HepG2 (cell line): ENCODE results near the gene AGAP1. TPM values are rescaled to one million over a fixed set of nuclear protein-coding genes. Genes with fewer than 3 reads are reported as not detected.

ENCODE experiments used
- AGO1 ChIP-seq: fragments of 200-400 bp; formaldehyde crosslinking; IDR thresholded peaks from 2 replicates; pipeline ENCODE4 v1.6.1; 2017; ENCODE audit warnings: mild to moderate bottlenecking, low read depth, low read length, moderate library complexity; ENCODE audit not compliant: poor library complexity, severe bottlenecking
- ARNTL ChIP-seq: sonication (generic); formaldehyde crosslinking; IDR thresholded peaks from 2 replicates; pipeline ENCODE4 v1.4.0; 2020; ENCODE audit warnings: mild to moderate bottlenecking, missing genetic modification reagents
- FOXA1 ChIP-seq, 2 experiments: fragments of 450-650 bp in 1 of 2; sonication (generic) in 1 of 2; formaldehyde crosslinking in 1 of 2; IDR thresholded peaks; 2 replicates each; pipeline versions ENCODE4 v1.4.0 to v1.6.1; 2016 to 2020; ENCODE audit warnings: missing genetic modification reagents in 1 of 2
- HNRNPH1 ChIP-seq: fragments of 200-400 bp; formaldehyde crosslinking; optimal IDR thresholded peaks from 2 replicates; pipeline ENCODE3; 2017; ENCODE audit warnings: mild to moderate bottlenecking, low read depth, low read length
- HNRNPLL ChIP-seq: fragments of 200-400 bp; formaldehyde crosslinking; IDR thresholded peaks from 2 replicates; pipeline ENCODE4 v1.6.1; 2017; ENCODE audit warnings: mild to moderate bottlenecking, low read depth, low read length; ENCODE audit not compliant: poor library complexity, severe bottlenecking
- MIXL1 ChIP-seq: IDR thresholded peaks from 2 replicates; pipeline ENCODE4 v1.6.1; 2016
- PHF5A ChIP-seq: IDR thresholded peaks from one replicate; pipeline ENCODE4 v1.6.1; 2018; ENCODE audit warnings: low read depth, missing genetic modification reagents; ENCODE audit not compliant: unreplicated experiment
- RBFOX2 ChIP-seq: fragments of 200-400 bp; formaldehyde crosslinking; IDR thresholded peaks from 2 replicates; pipeline ENCODE4 v1.6.1; 2017; ENCODE audit warnings: low read depth, mild to moderate bottlenecking, low read length
- SNAPC2 ChIP-seq: sonication (generic); formaldehyde crosslinking; IDR thresholded peaks from 2 replicates; pipeline ENCODE4 v1.8.1; 2022; ENCODE audit warnings: mild to moderate bottlenecking, missing genetic modification reagents
- TBP ChIP-seq: sonication (generic); formaldehyde crosslinking; IDR thresholded peaks from 2 replicates; pipeline ENCODE4 v1.5.0; 2020; ENCODE audit warnings: missing genetic modification reagents
- ZBTB1 ChIP-seq: sonication (generic); formaldehyde crosslinking; IDR thresholded peaks from 2 replicates; pipeline ENCODE4 v1.4.0; 2020; ENCODE audit warnings: missing genetic modification reagents, borderline replicate concordance
- ZNF17 ChIP-seq: sonication (generic); formaldehyde crosslinking; IDR thresholded peaks from 2 replicates; pipeline ENCODE4 v1.5.0; 2020; ENCODE audit warnings: mild to moderate bottlenecking, missing genetic modification reagents
- ZNF234 ChIP-seq: sonication (generic); formaldehyde crosslinking; conservative IDR thresholded peaks from 2 replicates; pipeline ENCODE4 v1.5.1; 2020; ENCODE audit warnings: mild to moderate bottlenecking, missing genetic modification reagents
- ZNF274 ChIP-seq: sonication (generic); formaldehyde crosslinking; IDR thresholded peaks from 2 replicates; pipeline ENCODE4 v1.5.1; 2020; ENCODE audit warnings: mild to moderate bottlenecking, missing genetic modification reagents
- ZNF296 ChIP-seq: sonication (generic); formaldehyde crosslinking; conservative IDR thresholded peaks from 2 replicates; pipeline ENCODE4 v1.5.0; 2020; ENCODE audit warnings: mild to moderate bottlenecking, missing genetic modification reagents
- ZNF331 ChIP-seq: sonication (generic); formaldehyde crosslinking; IDR thresholded peaks from 2 replicates; pipeline ENCODE4 v1.4.0; 2020; ENCODE audit warnings: missing genetic modification reagents
- ZNF446 ChIP-seq: sonication (generic); formaldehyde crosslinking; IDR thresholded peaks from 2 replicates; pipeline ENCODE4 v1.5.0; 2020; ENCODE audit warnings: mild to moderate bottlenecking, missing genetic modification reagents
- ZNF484 ChIP-seq: sonication (generic); formaldehyde crosslinking; IDR thresholded peaks from 2 replicates; pipeline ENCODE4 v1.5.1; 2020; ENCODE audit warnings: mild to moderate bottlenecking, low read depth, missing genetic modification reagents, borderline replicate concordance
- ZNF720 ChIP-seq: sonication (generic); formaldehyde crosslinking; IDR thresholded peaks from 2 replicates; pipeline ENCODE4 v1.4.0; 2020; ENCODE audit warnings: missing genetic modification reagents
- ZNF781 ChIP-seq: sonication (generic); formaldehyde crosslinking; IDR thresholded peaks from 2 replicates; pipeline ENCODE4 v1.5.1; 2020; ENCODE audit warnings: borderline replicate concordance, mild to moderate bottlenecking, missing genetic modification reagents; ENCODE audit errors: not compliant biosample characterization
- ZSCAN31 ChIP-seq: sonication (generic); formaldehyde crosslinking; IDR thresholded peaks from 2 replicates; pipeline ENCODE4 v1.5.0; 2020; ENCODE audit warnings: low read depth, mild to moderate bottlenecking, missing genetic modification reagents
- polyA plus RNA-seq, 8 experiments: library from polyadenylated mRNA; depleted of rRNA in 3 of 8; stranded (reverse) in 7 of 8; unstranded in 1 of 8; fragments of >200 nt; fragmentation: Illumina TruSeq in 4 of 8; extraction: Trizol in 4 of 8; gene quantifications; 2 replicates each; pipeline versions ENCODE4 v1.2.1 to v1.2.3, GENCODE V29; 2011 to 2016; ENCODE audit warnings: low read depth in 4 of 8, missing spikeins in 1 of 8, mixed read lengths in 1 of 8; ENCODE audit not compliant: insufficient read depth in 1 of 8
- total RNA-seq, 5 experiments: library from RNA; depleted of rRNA; stranded (reverse); fragments of >200 nt; fragmentation: Illumina TruSeq; extraction: Trizol; gene quantifications; 2 replicates each; pipeline ENCODE4 v1.2.3, GENCODE V29; 2016; ENCODE audit warnings: low read depth in 1 of 5
- TF ChIP-seq, protein P1 (sequence below): sonication (generic); formaldehyde crosslinking; IDR thresholded peaks from 2 replicates; pipeline ENCODE4 v1.8.1; 2023; ENCODE audit warnings: missing genetic modification reagents, mild to moderate bottlenecking, borderline replicate concordance
- TF ChIP-seq, protein P2 (sequence below): sonication (generic); formaldehyde crosslinking; IDR thresholded peaks from 2 replicates; pipeline ENCODE4 v1.5.1; 2020; ENCODE audit warnings: mild to moderate bottlenecking, missing genetic modification reagents, moderate library complexity
- TF ChIP-seq, protein P3 (sequence below): sonication (generic); formaldehyde crosslinking; IDR thresholded peaks from 2 replicates; pipeline ENCODE4 v1.5.0; 2020; ENCODE audit warnings: missing genetic modification reagents
- TF ChIP-seq, protein P4 (sequence below): IDR thresholded peaks from 2 replicates; pipeline ENCODE4 v1.6.1; 2016; ENCODE audit warnings: mild to moderate bottlenecking

Gene AGAP1
- total and polyA plus RNA-seq, 2 of the 13 experiments (the other 11 are each of a cell fraction or from before 2014, with no cell fraction given), result 21.2 to 32.7 TPM

DNA sequence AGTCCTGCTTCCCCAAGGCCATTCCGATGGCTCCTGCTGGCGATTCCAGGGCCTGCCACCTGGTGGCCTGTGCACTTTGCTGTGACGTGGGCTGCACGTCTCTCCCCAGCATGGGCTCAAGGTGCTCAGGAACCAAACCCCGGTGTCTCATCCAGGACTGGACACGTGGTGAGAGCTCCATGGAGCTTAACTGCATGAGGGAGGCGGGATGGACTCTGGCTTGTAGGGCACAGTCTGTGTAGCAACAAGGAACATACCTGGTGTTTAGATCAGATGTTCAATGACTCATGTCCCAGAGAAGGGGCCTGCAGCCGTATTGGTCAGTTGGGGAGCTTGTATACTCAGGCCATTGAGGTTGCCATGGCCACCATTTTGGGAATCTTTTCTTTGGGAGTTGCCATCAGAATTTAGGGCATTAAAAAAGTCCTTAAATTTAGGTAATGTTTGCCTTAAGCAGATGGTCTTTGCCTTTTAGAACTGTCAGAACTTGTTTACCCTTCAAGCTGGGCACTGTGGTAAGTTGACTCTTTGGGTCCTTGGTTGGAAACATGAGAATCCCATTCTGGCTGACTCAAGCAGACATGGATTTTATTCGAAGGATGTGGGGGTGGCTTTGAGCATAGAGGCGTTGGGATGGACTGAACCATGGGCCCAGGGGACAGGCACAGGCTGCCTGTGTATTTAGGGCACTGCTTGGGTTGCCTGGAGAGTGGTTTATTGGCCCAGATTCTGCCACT is 21.0 kb downstream of the AGAP1 start (continued):
- peak; percentile 54 for TF ChIP-seq ZNF781 (CRISPR knock-in tag)
- no peak for TF ChIP-seq ZNF234 (CRISPR knock-in tag)
- TF ChIP-seq HNRNPLL, result peak; percentile 27
- TF ChIP-seq HNRNPH1, result no peak
- TF ChIP-seq SNAPC2, result no peak
- TF ChIP-seq ARNTL, result peak; percentile 98
- no peak for TF ChIP-seq RBFOX2
- peak; percentile 86; the same call in 1 of the 2 replicates for TF ChIP-seq ZSCAN31 (CRISPR knock-in tag)
- TF ChIP-seq ZNF296 (CRISPR knock-in tag), result no peak
- TF ChIP-seq, protein P1, sequence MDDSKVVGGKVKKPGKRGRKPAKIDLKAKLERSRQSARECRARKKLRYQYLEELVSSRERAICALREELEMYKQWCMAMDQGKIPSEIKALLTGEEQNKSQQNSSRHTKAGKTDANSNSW (CRISPR knock-in tag), result no peak; the same call in 1 of the 2 replicates
- TF ChIP-seq ZNF274, result 0 out of 2 replicates have a peak, but pooled peaks have one; percentile 78
- no peak for TF ChIP-seq TBP (CRISPR knock-in tag)
- TF ChIP-seq AGO1, result no peak
- no peak for TF ChIP-seq ZNF720 (CRISPR knock-in tag)
- TF ChIP-seq ZNF17, result no peak
- TF ChIP-seq, protein P2, sequence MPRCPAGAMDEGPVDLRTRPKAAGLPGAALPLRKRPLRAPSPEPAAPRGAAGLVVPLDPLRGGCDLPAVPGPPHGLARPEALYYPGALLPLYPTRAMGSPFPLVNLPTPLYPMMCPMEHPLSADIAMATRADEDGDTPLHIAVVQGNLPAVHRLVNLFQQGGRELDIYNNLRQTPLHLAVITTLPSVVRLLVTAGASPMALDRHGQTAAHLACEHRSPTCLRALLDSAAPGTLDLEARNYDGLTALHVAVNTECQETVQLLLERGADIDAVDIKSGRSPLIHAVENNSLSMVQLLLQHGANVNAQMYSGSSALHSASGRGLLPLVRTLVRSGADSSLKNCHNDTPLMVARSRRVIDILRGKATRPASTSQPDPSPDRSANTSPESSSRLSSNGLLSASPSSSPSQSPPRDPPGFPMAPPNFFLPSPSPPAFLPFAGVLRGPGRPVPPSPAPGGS (CRISPR knock-in tag), result peak; percentile 84; the same call in 1 of the 2 replicates
- peak; percentile 96 for TF ChIP-seq PHF5A (CRISPR knock-in tag)
- no peak for TF ChIP-seq ZNF484 (CRISPR knock-in tag)
- TF ChIP-seq ZNF331 (CRISPR knock-in tag), result peak; percentile 95
- no peak for TF ChIP-seq ZBTB1 (CRISPR knock-in tag)
- no peak for TF ChIP-seq FOXA1 (IDR thresholded peaks at IDR 0.05)
- TF ChIP-seq FOXA1 (CRISPR knock-in tag; IDR thresholded peaks at IDR 0.05), result peak; percentile 51; the same call in 1 of the 2 replicates
- peak; percentile 94 for TF ChIP-seq MIXL1 (CRISPR knock-in tag)
- TF ChIP-seq, protein P3, sequence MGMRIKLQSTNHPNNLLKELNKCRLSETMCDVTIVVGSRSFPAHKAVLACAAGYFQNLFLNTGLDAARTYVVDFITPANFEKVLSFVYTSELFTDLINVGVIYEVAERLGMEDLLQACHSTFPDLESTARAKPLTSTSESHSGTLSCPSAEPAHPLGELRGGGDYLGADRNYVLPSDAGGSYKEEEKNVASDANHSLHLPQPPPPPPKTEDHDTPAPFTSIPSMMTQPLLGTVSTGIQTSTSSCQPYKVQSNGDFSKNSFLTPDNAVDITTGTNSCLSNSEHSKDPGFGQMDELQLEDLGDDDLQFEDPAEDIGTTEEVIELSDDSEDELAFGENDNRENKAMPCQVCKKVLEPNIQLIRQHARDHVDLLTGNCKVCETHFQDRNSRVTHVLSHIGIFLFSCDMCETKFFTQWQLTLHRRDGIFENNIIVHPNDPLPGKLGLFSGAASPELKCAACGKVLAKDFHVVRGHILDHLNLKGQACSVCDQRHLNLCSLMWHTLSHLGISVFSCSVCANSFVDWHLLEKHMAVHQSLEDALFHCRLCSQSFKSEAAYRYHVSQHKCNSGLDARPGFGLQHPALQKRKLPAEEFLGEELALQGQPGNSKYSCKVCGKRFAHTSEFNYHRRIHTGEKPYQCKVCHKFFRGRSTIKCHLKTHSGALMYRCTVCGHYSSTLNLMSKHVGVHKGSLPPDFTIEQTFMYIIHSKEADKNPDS, result peak; percentile 79
- peak; percentile 35; the same call in 1 of the 2 replicates for TF ChIP-seq ZNF446 (CRISPR knock-in tag)
- TF ChIP-seq, protein P4, sequence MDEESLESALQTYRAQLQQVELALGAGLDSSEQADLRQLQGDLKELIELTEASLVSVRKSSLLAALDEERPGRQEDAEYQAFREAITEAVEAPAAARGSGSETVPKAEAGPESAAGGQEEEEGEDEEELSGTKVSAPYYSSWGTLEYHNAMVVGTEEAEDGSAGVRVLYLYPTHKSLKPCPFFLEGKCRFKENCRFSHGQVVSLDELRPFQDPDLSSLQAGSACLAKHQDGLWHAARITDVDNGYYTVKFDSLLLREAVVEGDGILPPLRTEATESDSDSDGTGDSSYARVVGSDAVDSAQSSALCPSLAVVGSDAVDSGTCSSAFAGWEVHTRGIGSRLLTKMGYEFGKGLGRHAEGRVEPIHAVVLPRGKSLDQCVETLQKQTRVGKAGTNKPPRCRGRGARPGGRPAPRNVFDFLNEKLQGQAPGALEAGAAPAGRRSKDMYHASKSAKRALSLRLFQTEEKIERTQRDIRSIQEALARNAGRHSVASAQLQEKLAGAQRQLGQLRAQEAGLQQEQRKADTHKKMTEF (CRISPR knock-in tag), result peak; percentile 95
